DMS153 treated with DMSO at 0.1 percent for 48 hours (cell line): Measurements from ENCODE around the gene ARHGEF3.
A peak's percentile ranks its signal among the peaks of the same experiment; 100 is the strongest.

Experiments
- DNase-seq: peaks from one replicate; lab custom pipeline; 2025; ENCODE audit not compliant: unreplicated experiment; lab: John Stamatoyannopoulos, UW

Gene ARHGEF3

GRCh38 chr3:56823984-56824703 lies 22.4 kb upstream of the ARHGEF3 start:
- DNase-seq, result no peak

- no peak for DNase-seq
These were observed 21.7 kb upstream of the ARHGEF3 start for GRCh38 chr3:56823421-56823926.

GRCh38 chr3:56822501-56822900 lies 20.8 kb upstream of the ARHGEF3 start:
- no peak for DNase-seq

GRCh38 chr3:56819016-56819809 lies 17.5 kb upstream of the ARHGEF3 start:
- DNase-seq, result peak; percentile 19

GRCh38 chr3:56818156-56818985 lies 16.6 kb upstream of the ARHGEF3 start:
- DNase-seq, result no peak

GRCh38 chr3:56817646-56818045 lies 15.9 kb upstream of the ARHGEF3 start:
- DNase-seq, result no peak

- no peak for DNase-seq
These were observed 14.3 kb upstream of the ARHGEF3 start for GRCh38 chr3:56816061-56816460.

- no peak for DNase-seq
These were observed 13.8 kb upstream of the ARHGEF3 start for GRCh38 chr3:56815589-56815988.

- DNase-seq, result no peak
These were observed 11.9 kb upstream of the ARHGEF3 start for GRCh38 chr3:56813653-56813960.

- no peak for DNase-seq
These were observed 11.3 kb upstream of the ARHGEF3 start for GRCh38 chr3:56812754-56813652.

- DNase-seq, result no peak
These were observed 9.9 kb upstream of the ARHGEF3 start for GRCh38 chr3:56811546-56812202.

- DNase-seq, result no peak
These were observed 9.1 kb upstream of the ARHGEF3 start for GRCh38 chr3:56810577-56811545.

GRCh38 chr3:56806407-56806806 lies 4.7 kb upstream of the ARHGEF3 start:
- no peak for DNase-seq

- DNase-seq, result no peak
These were observed 1.0 kb upstream of the ARHGEF3 start for GRCh38 chr3:56802790-56803189.

- no peak for DNase-seq
These were observed 613 bp upstream of the ARHGEF3 start for GRCh38 chr3:56802378-56802745.

- no peak for DNase-seq
These were observed 702 bp downstream of the ARHGEF3 start for GRCh38 chr3:56800832-56801661.

- DNase-seq, result no peak
These were observed 1.5 kb downstream of the ARHGEF3 start for GRCh38 chr3:56800130-56800831.
